Measurements from ENCODE around the gene RABGEF1. TPM values are rescaled to one million over a fixed set of nuclear protein-coding genes. Genes with fewer than 3 reads are reported as not detected.
A peak's percentile ranks its signal among the peaks of the same experiment; 100 is the strongest.

The RABGEF1 gene
- total and polyA plus RNA-seq, 9 of the 15 experiments (the other 6 are each of a cell fraction or from before 2014, with no cell fraction given) = 7.0 to 29.3 (median 20.5) TPM

- Histone ChIP-seq H3K79me2 (ENCODE audit: control insufficient read depth, insufficient read depth, low read length) (peaks cover 16% of the 10 kb centered on the region), H4K20me1 (replicated peaks; ENCODE audit: control insufficient read depth, insufficient read depth, low read length) (no peaks in the 10 kb centered on the region), H3K36me3 (ENCODE audit: control insufficient read depth, insufficient read depth, low read length) (no peaks in the 10 kb centered on the region), H3K9ac (ENCODE audit: insufficient read depth in 1 of 2, low read depth in 2 of 2, low read length in 2 of 2) (peak overlapping the region; percentile 93 to 98), H3K9me1 (ENCODE audit: control insufficient read depth, insufficient read depth, low read length) (no peaks in the 10 kb centered on the region), H3K4me1 (replicated peaks in 1 of 2; ENCODE audit: control insufficient read depth in 2 of 2, insufficient read depth in 2 of 2, low read length in 2 of 2) (peaks cover 9 to 27% of the 10 kb centered on the region in 2 experiments; a peak in 4 of 5 replicates), H3K27ac (ENCODE audit: extremely low read depth, low read depth, low read length) (peak overlapping the region; percentile 90), H3K4me2 (ENCODE audit: insufficient read depth, low read length) (peak overlapping the region; percentile 95), H3K27me3 (ENCODE audit: control insufficient read depth in 2 of 2, insufficient read depth in 2 of 2, low read length in 2 of 2) (no peaks in the 10 kb centered on the region), H2AFZ (ENCODE audit: low read depth, low read length) (peak overlapping the region; percentile 97), H3K9me3 (replicated peaks; ENCODE audit: control insufficient read depth, insufficient read depth, low read depth, low read length) (no peaks in the 10 kb centered on the region), H3K4me3 (peak overlapping the region; percentile 77)
- intact Hi-C loops (cut with micrococcal nuclease) = no loop called here
- BruUV-seq (replicated peaks) = TSS peak; percentile 96
- ChIA-PET POLR2A (interaction anchor here (0.6 to 1.9 kb wide), 10 partner anchors 8 to 212 kb away, joined by 3 to 8 read pairs (median 3); no protein-coding TSS in a partner anchor), CTCF (ENCODE audit: low intra/inter-chr PET ratio) (no interaction called here)
- FAIRE-seq (no peak), ATAC-seq (peak; percentile 31), DNase-seq (ENCODE audit: extremely low read depth in 1 of 4, low spot score in 3 of 4) (peak in 3 of 4 experiments; percentile 42 to 51 (median 50))
- in situ Hi-C loops (cut with MboI) = no loop called here
- 8% methylated on average over 19 of the region's 19 CpGs for WGBS (ENCODE audit: insufficient coverage, low coverage, missing lambda C conversion rate)
- peak; percentile 23; the same call in 1 of the 2 replicates for TF ChIP-seq TFAP4 (CRISPR knock-in tag; IDR thresholded peaks at IDR 0.05; ENCODE audit: borderline replicate concordance)
- no peak for TF ChIP-seq MYC (IDR thresholded peaks at IDR 0.05; ENCODE audit: low read depth, low read length)
- TF ChIP-seq MYC (CRISPR knock-in tag; IDR thresholded peaks at IDR 0.05; ENCODE audit: borderline replicate concordance, low read depth) = no peak
- 0 out of 2 replicates have a peak, but pooled peaks have one; percentile 11 for TF ChIP-seq MIER1 (IDR thresholded peaks at IDR 0.05; ENCODE audit: low read depth)
- no peak for TF ChIP-seq MTF1 (CRISPR knock-in tag; IDR thresholded peaks at IDR 0.05; ENCODE audit: borderline replicate concordance)
- no peak for TF ChIP-seq ZKSCAN3 (CRISPR knock-in tag; IDR thresholded peaks at IDR 0.05)
- peak in 1 of 2 experiments; percentile 26; a peak in 1 of 4 replicates for TF ChIP-seq ZNF639 (CRISPR knock-in tag; conservative IDR thresholded peaks at IDR 0.05 in 1 of 2, IDR thresholded peaks at IDR 0.05 in 1 of 2)
- no peak for TF ChIP-seq ZC3H8 (IDR thresholded peaks at IDR 0.05)
- peak; percentile 0; the same call in 1 of the 2 replicates for TF ChIP-seq TEAD4 (IDR thresholded peaks at IDR 0.05; ENCODE audit: low read length)
- no peak for TF ChIP-seq TEAD4 (CRISPR knock-in tag; IDR thresholded peaks at IDR 0.05; ENCODE audit: borderline replicate concordance)
- peak; percentile 33; the same call in 1 of the 2 replicates for TF ChIP-seq POLR2G (IDR thresholded peaks at IDR 0.05; ENCODE audit: low read depth, low read length)
- no peak for TF ChIP-seq PREB (CRISPR knock-in tag; IDR thresholded peaks at IDR 0.05)
- no peak for TF ChIP-seq ZNF766 (CRISPR knock-in tag; conservative IDR thresholded peaks at IDR 0.05)
- no peak for TF ChIP-seq CREB1 (IDR thresholded peaks at IDR 0.05)
- TF ChIP-seq CREB1 (CRISPR knock-in tag; IDR thresholded peaks at IDR 0.05) = peak; percentile 31; the same call in 1 of the 2 replicates
- TF ChIP-seq RBM17 (IDR thresholded peaks at IDR 0.05; ENCODE audit: borderline replicate concordance, low read depth, low read length) = no peak
- TF ChIP-seq ZNF124 (CRISPR knock-in tag; IDR thresholded peaks at IDR 0.05) = no peak
- TF ChIP-seq NFE2 (IDR thresholded peaks at IDR 0.05; ENCODE audit: low read depth) = no peak
- no peak for TF ChIP-seq EP400 (IDR thresholded peaks at IDR 0.05)
- TF ChIP-seq ZNF589 (CRISPR knock-in tag; IDR thresholded peaks at IDR 0.05; ENCODE audit: low read depth) = peak; percentile 56; the same call in 1 of the 2 replicates
Observed at GRCh38 chr7:66845379-66846095, 105.0 kb downstream of the RABGEF1 start.
